PC-9 (cell line): ENCODE measurements around the gene MVB12A. TPM values are rescaled to one million over a fixed set of nuclear protein-coding genes. Genes with fewer than 3 reads are reported as not detected.

ENCODE experiments used
- BruUV-seq: library from RNA; stranded (reverse); fragments of 400-500 nt; replicated peaks from 2 replicates; lab custom pipeline; 2021; lab: Mats Ljungman, UMichigan
- CTCF ChIA-PET: fragments of 300-600 bp; sonication (Branson Sonifier 250); formaldehyde crosslinking; loops from one replicate; lab custom pipeline; 2022; ENCODE audit warnings: antibody characterized with exemption; lab: Charles Lee
- POLR2A ChIA-PET: fragments of 300-600 bp; sonication (Branson Sonifier 250); formaldehyde crosslinking; loops from one replicate; lab custom pipeline; 2022; ENCODE audit warnings: antibody characterized with exemption; ENCODE audit not compliant: unreplicated experiment; lab: Charles Lee
- DNase-seq, 2 experiments: peaks; one replicate each; pipeline versions ENCODE4 v3.0.0 to v3.0.0-alpha.2; 2015 to 2022; ENCODE audit warnings: mixed read lengths in 1 of 2
- H2AFZ ChIP-seq: fragments of 200-600 bp; sonication (generic); 2 replicates; pipeline ENCODE4 v1.8.1; 2017; ENCODE audit warnings: antibody characterized with exemption
- H3F3A ChIP-seq: fragments of 200-600 bp; sonication (generic); 2 replicates; pipeline ENCODE4 v1.8.1; 2017; ENCODE audit warnings: antibody characterized with exemption, mild to moderate bottlenecking, low read depth; ENCODE audit not compliant: insufficient read depth
- H3K27ac ChIP-seq: fragments of 200-600 bp; sonication (generic); 2 replicates; pipeline ENCODE4 v1.6.1; 2016; ENCODE audit warnings: mixed run types
- H3K27me3 ChIP-seq: fragments of 200-600 bp; sonication (generic); 2 replicates; pipeline ENCODE4 v1.6.1; 2016; ENCODE audit warnings: low read depth, mixed run types; ENCODE audit not compliant: insufficient read depth
- H3K36me3 ChIP-seq: fragments of 200-600 bp; sonication (generic); 2 replicates; pipeline ENCODE4 v1.6.1; 2016; ENCODE audit warnings: low read depth, mixed run types
- H3K4me1 ChIP-seq: fragments of 200-600 bp; sonication (generic); replicated peaks from 2 replicates; pipeline ENCODE4 v1.6.1; 2016; ENCODE audit warnings: mixed run types; ENCODE audit not compliant: insufficient read depth
- H3K4me2 ChIP-seq: fragments of 200-600 bp; sonication (generic); 2 replicates; pipeline ENCODE4 v1.6.1; 2017; ENCODE audit warnings: mixed run types
- H3K4me3 ChIP-seq: fragments of 200-600 bp; sonication (generic); 2 replicates; pipeline ENCODE4 v1.6.1; 2016; ENCODE audit warnings: mixed run types
- H3K79me2 ChIP-seq: fragments of 200-600 bp; sonication (generic); 2 replicates; pipeline ENCODE4 v1.6.1; 2017; ENCODE audit warnings: low read depth, mixed run types
- H3K9me2 ChIP-seq: fragments of 200-600 bp; sonication (generic); 2 replicates; pipeline ENCODE4 v1.8.1; 2017; ENCODE audit warnings: mild to moderate bottlenecking; ENCODE audit not compliant: insufficient read depth
- H3K9me3 ChIP-seq: fragments of 200-600 bp; sonication (generic); 2 replicates; pipeline ENCODE4 v1.8.1; 2016; ENCODE audit warnings: low read depth; ENCODE audit not compliant: insufficient read depth
- H4K20me1 ChIP-seq: fragments of 200-600 bp; sonication (generic); 2 replicates; pipeline ENCODE4 v1.8.1; 2017; ENCODE audit not compliant: insufficient read depth
- EZH2 ChIP-seq: fragments of 200-600 bp; sonication (generic); IDR thresholded peaks from 2 replicates; pipeline ENCODE4 v1.8.0; 2017; ENCODE audit warnings: antibody characterized with exemption, low read depth
- intact Hi-C: fragments of 100-400 bp; cut with micrococcal nuclease; formaldehyde crosslinking; loops from one replicate; pipeline ENCODE4 v1.10.0; 2022; ENCODE audit not compliant: unreplicated experiment
- total RNA-seq: library from RNA; stranded (reverse); gene quantifications from 2 replicates; pipeline ENCODE4 v1.2.3, GENCODE V29; 2021
- TF ChIP-seq, protein P1 (sequence below): fragments of 200-600 bp; sonication (generic); conservative IDR thresholded peaks from 2 replicates; pipeline ENCODE4 v1.6.1; 2017; ENCODE audit warnings: mixed run types, antibody characterized with exemption, mild to moderate bottlenecking, moderate library complexity

MVB12A gene
- total RNA-seq, 1 experiment from 2014 or later: 58.1 TPM

DNA sequence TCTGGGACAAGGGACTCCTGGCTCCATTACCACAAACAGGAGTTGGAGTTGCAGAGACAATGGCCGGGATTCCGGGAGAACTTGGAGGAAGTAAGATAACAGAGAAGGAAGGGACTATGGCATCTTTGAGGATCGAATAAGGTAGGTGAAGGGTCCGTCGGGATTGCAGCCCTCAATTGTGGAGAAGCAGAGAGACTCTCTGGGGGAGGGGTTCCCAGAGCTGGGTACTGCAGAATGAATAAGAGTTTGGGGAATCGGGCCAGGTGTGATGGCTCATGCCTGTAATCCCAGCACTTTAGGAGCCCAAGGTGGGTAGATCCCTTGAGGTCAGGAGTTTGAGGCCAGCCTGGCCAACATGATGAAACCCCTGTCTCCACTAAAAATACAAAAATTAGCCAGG, 18.2 kb upstream of the MVB12A start:
- CTCF ChIA-PET: interaction anchor here (0.6 kb wide), 1 partner anchor 81 kb away, joined by 3 read pairs; no protein-coding TSS in a partner anchor
- H3K4me1 ChIP-seq: no peaks in the 10 kb centered on the region; the same call in none of the 2 replicates

DNA sequence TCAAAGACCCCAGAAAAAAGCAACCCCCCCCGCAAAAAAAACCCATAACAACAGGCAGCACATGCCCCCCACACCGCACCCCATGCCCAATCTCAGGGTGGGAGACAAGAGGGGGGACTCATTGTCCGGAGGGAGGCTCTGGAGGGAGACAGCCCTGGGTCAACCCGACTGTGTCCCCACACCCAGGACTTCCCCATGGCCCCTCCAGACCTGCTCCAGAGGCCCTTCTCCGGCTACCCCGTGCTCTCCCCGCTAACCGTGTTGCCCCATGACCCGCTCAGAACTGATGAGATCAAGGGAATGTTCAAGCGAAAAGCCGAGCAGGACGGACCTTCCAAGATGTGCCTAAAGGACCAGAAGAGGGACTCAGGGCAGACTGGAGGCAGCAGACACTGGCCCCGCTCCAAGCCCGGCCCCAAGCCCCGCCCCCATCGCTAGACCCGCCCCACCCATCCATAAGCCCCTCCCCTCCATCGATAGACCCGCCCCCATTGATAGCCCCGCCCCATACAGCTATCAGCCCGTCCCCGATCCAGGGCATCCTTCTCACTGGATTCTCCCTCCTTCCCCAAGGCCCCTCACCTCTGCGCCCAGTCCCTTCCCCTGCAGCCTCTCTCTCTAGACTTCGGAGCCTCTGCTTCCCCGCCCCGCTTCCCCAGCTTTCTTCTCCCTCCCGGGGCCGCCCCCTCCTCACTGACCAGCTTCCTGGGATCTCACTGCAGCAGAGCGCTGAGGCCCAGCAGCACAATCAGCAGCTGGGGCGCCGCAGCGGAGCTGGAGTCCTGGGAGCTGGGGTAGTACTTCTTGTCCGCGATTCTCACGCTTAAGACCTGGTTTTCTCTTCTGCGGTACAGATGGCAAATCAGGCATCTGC, 16.6 kb upstream of the MVB12A start:
- Histone ChIP-seq H3K4me2 (no peak overlapping the region), H3K79me2 (no peaks in the 10 kb centered on the region), H3K9me3 (no peaks in the 10 kb centered on the region), H3K4me1 (no peaks in the 10 kb centered on the region; the same call in none of the 2 replicates), H3K27ac (no peak overlapping the region), H3K9me2 (no peaks in the 10 kb centered on the region), H3K27me3 (no peaks in the 10 kb centered on the region), H4K20me1 (no peaks in the 10 kb centered on the region), H2AFZ (no peak overlapping the region), H3F3A (no peaks in the 10 kb centered on the region; the same call in 1 of the 2 replicates), H3K4me3 (no peak overlapping the region), H3K36me3 (no peaks in the 10 kb centered on the region)
- ChIA-PET CTCF (interaction anchor here (0.6 kb wide), 1 partner anchor 30 kb away, joined by 5 read pairs; no protein-coding TSS in a partner anchor), POLR2A (no interaction called here)
- intact Hi-C loops: no loop called here
- TF ChIP-seq, protein P1, sequence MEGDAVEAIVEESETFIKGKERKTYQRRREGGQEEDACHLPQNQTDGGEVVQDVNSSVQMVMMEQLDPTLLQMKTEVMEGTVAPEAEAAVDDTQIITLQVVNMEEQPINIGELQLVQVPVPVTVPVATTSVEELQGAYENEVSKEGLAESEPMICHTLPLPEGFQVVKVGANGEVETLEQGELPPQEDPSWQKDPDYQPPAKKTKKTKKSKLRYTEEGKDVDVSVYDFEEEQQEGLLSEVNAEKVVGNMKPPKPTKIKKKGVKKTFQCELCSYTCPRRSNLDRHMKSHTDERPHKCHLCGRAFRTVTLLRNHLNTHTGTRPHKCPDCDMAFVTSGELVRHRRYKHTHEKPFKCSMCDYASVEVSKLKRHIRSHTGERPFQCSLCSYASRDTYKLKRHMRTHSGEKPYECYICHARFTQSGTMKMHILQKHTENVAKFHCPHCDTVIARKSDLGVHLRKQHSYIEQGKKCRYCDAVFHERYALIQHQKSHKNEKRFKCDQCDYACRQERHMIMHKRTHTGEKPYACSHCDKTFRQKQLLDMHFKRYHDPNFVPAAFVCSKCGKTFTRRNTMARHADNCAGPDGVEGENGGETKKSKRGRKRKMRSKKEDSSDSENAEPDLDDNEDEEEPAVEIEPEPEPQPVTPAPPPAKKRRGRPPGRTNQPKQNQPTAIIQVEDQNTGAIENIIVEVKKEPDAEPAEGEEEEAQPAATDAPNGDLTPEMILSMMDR: no peak
- no peak for TF ChIP-seq EZH2
- no TSS peak for BruUV-seq
- no peak for DNase-seq

More for the DNA sequence above, 18.2 kb upstream of the MVB12A start:
- Histone ChIP-seq H3K36me3 (no peaks in the 10 kb centered on the region), H3K9me2 (no peaks in the 10 kb centered on the region), H3K4me3 (no peak overlapping the region), H3K27ac (no peak overlapping the region), H3F3A (no peaks in the 10 kb centered on the region; the same call in 1 of the 2 replicates), H3K9me3 (no peaks in the 10 kb centered on the region), H4K20me1 (no peaks in the 10 kb centered on the region), H3K79me2 (no peaks in the 10 kb centered on the region), H2AFZ (no peak overlapping the region), H3K27me3 (no peaks in the 10 kb centered on the region), H3K4me2 (no peak overlapping the region)
- TF ChIP-seq, protein P1: no peak
- TF ChIP-seq EZH2: no peak
- intact Hi-C loops: no loop called here
- DNase-seq: no peak
- POLR2A ChIA-PET: no interaction called here
- no TSS peak for BruUV-seq

DNA sequence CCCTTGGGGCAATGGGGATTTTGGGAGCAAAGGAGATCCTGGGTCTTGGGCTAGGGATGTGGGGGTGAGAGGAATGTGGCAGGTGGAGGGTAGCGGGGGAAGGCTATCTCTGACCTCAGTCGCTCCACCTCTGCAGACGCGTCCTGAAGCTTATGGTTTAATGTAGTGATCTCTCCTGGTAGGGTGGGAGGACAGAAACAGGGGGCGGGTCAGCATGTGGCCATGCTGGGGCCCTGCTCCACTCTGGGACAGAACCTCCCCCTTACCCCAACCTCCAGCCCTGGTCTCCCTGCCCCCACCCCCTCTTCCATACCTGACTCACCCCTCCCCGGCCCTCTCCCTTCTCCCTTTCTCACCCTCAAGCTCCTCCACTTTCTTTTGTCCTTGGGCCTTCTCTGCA, 15.8 kb upstream of the MVB12A start:
- Histone ChIP-seq H4K20me1 (no peaks in the 10 kb centered on the region), H3K9me3 (no peaks in the 10 kb centered on the region), H3K27ac (no peak overlapping the region), H3F3A (no peaks in the 10 kb centered on the region; the same call in 1 of the 2 replicates), H3K36me3 (no peaks in the 10 kb centered on the region), H3K27me3 (no peaks in the 10 kb centered on the region), H3K4me3 (no peak overlapping the region), H3K79me2 (no peaks in the 10 kb centered on the region), H3K9me2 (no peaks in the 10 kb centered on the region), H3K4me2 (no peak overlapping the region), H2AFZ (no peak overlapping the region), H3K4me1 (no peaks in the 10 kb centered on the region; the same call in none of the 2 replicates)
- BruUV-seq: no TSS peak
- no peak for TF ChIP-seq EZH2
- TF ChIP-seq, protein P1: no peak
- intact Hi-C loops: no loop called here
- no peak for DNase-seq
- POLR2A ChIA-PET: no interaction called here
- CTCF ChIA-PET: no interaction called here
